ENCODE results near the gene SYNJ1.
"Not testable (repeated sequence)": the region's sequence is repeated elsewhere in the genome, so short reads cannot be mapped to it uniquely, and the experiment has no call there.

Gene SYNJ1

DNA sequence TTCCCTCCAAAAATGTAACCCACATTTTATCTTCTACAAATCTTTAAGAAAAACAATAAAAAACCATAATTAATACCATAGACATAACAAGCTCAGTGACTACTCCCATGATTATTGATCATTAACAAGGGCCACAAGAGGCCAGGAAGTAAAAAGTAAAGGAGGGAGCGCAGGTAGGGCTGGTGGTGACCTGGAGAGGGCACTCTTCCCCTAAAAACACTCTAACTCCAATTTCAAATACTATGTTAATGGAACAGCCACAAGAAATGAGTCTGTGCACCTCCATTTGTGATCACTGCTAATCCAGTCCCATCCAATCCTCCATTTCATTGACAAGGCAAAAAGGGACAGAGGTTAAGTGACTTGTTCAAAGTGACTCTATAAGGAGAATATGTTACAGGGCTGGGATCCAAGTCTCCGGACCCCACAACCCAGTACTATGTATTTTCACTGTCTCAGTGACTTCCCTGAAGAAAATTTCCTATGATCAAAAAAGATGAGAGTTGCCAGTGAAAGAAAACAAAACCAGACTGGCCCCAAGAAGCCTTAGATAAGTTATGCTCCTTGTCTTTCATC, 74.4 kb downstream of the SYNJ1 start:
- no peak overlapping the region for H3K4me3 ChIP-seq (ENCODE audit: low read depth, low read length)
- in situ Hi-C loops (cut with HindIII; ENCODE audit: low sequenced_read_pairs) = no loop called here
- DNase-seq (ENCODE audit: low read depth, low spot score) = peak; percentile 8

DNA sequence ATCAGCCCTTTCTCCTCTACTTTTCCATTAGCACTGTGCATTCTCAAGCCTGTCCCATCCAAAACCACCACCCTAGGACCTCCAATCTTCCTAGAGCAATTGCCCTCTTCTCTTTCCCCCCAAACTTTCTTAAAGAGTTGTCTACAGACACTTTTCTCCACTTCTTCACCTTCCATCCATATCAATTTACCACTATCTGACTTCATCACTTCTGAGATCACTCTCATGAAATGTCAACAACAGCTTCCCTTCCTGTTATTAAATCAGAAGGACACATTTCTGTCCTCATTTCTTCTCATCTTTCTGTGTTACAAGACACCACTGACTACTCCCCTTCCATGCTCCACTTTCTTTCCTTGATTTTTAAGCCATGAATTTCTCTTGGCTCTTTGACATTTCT, 79.6 kb downstream of the SYNJ1 start:
- in situ Hi-C loops (cut with HindIII; ENCODE audit: low sequenced_read_pairs) = no loop called here
- TF ChIP-seq, protein P1, sequence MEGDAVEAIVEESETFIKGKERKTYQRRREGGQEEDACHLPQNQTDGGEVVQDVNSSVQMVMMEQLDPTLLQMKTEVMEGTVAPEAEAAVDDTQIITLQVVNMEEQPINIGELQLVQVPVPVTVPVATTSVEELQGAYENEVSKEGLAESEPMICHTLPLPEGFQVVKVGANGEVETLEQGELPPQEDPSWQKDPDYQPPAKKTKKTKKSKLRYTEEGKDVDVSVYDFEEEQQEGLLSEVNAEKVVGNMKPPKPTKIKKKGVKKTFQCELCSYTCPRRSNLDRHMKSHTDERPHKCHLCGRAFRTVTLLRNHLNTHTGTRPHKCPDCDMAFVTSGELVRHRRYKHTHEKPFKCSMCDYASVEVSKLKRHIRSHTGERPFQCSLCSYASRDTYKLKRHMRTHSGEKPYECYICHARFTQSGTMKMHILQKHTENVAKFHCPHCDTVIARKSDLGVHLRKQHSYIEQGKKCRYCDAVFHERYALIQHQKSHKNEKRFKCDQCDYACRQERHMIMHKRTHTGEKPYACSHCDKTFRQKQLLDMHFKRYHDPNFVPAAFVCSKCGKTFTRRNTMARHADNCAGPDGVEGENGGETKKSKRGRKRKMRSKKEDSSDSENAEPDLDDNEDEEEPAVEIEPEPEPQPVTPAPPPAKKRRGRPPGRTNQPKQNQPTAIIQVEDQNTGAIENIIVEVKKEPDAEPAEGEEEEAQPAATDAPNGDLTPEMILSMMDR (IDR thresholded peaks at IDR 0.05; ENCODE audit: low read depth, low read length) = no peak
- H3K4me3 ChIP-seq (ENCODE audit: low read depth, low read length) = no peak overlapping the region
- no peak for DNase-seq (ENCODE audit: low read depth, low spot score)

More for the DNA sequence above, 74.4 kb downstream of the SYNJ1 start:
- TF ChIP-seq, protein P1 (IDR thresholded peaks at IDR 0.05; ENCODE audit: low read depth, low read length) = peak; percentile 61

DNA sequence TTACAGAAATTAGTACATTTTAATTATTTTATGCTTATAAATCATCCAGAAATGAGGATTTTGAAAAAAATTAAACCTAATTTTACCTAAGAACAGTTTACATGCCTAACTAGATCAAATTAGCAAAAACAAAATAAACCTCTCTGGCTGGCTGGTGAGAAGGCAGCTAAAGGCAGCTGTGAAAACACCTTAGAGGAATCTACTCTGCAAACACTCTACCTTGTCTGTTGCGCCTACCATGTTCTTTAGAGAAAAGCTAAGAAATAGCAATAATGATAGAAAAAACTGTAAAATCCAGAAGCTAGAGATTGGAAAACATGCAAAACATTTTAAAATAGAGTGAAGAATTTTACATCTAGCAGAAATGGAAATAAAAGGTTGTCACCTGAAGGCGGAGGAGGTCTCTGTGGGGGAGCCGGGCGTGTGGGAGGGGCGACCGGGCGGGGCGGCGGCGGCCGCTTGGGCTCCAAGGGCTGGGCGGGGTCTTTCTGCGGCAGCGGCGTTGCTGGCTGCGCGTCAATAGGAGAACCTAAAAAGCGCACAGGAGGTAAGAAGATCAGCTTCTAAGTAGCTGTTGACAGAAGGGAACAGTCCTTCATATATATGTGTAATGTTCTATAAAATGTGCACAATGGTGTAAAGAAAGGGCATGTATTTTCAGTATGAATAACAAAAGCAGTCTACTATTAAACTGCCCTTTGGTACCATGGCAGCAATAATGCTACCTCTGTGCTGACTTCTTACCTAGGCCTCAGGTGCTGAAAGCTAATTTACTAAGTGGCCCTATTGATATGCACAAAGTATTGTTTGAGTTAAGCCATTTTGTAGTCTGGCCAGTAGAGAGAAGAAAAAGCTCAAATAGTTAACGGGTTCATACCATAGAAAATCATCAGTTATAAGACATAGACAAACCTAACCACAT, 82.3 kb downstream of the SYNJ1 start:
- DNase-seq (ENCODE audit: low read depth, low spot score) = no peak
- in situ Hi-C loops (cut with HindIII; ENCODE audit: low sequenced_read_pairs) = no loop called here
- H3K4me3 ChIP-seq (ENCODE audit: low read depth, low read length) = no peak overlapping the region
- TF ChIP-seq, protein P1 (IDR thresholded peaks at IDR 0.05; ENCODE audit: low read depth, low read length) = no peak

DNA sequence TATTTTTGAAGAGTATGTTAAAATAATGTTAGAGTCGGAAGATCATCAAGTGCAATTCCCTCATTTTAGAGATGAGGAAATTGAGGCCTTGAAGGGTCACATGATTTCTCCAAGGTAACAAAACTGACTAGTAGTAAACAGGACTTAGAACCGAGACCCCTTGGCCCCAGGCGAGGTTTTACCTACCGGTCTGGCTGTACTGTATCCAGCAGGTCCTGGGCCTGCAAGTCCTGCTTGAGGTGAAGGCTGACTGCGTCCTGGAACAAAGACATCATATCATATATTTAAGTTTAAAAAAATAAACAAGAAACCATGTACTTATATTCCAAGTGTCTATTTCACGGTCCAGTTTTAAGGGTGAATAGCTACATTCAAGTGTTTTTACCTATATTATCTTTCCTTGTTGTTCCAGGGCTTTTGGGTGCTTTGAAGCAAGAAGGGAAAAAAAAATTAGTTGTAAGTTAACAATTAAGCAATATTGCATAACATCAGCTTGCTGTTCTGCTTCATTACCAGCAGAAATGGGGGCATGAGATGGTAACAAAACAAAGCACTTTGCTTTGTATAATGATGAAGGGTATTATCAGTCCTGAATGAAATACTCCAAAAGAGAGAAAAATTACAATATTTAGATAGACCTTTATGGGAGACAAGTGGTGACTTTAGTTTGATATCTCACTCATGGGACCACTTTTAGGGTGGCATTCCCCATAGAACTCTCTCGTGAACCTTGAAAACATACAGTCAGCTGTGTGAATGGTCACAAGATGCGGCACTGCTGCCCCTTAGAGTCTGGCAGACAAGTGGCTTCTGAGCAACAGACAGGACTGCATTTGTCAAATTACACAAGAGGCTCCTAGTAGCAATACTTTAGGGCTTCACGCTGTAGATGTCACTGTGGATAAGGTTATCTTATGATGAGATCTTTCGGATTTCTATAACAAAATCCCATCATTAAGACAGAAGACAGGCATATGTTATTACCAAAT, 85.8 kb downstream of the SYNJ1 start:
- no peak for DNase-seq (ENCODE audit: low read depth, low spot score)
- TF ChIP-seq, protein P1 (IDR thresholded peaks at IDR 0.05; ENCODE audit: low read depth, low read length) = no peak
- in situ Hi-C loops (cut with HindIII; ENCODE audit: low sequenced_read_pairs) = no loop called here
- H3K4me3 ChIP-seq (ENCODE audit: low read depth, low read length) = no peak overlapping the region

DNA sequence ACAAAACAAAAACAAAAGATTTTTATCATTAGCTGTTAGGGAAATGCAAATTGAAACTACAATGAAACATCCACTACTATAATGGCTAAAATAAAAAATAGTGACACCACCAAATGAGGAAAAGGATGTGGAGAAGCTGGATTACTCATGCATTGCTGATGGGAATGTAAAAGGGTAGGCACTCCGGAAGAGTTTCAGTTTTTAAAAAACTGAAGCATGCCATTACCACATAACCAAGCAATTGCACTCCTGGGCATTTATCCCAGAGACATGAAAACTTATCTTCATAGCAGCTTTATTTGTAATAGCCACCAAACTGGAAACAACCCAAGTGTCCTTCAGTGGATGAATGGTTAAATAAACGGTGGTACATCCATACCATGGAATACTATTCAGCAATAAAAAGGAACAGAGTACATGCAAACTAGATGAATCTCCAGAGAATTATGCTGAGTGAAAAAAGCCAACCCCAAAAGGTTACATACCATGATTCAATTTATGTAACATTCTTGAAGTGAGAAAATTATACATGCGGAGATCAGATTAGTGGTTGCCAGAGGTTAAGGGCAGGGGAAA, 101.1 kb downstream of the SYNJ1 start:
- in situ Hi-C loops (cut with HindIII; ENCODE audit: low sequenced_read_pairs) = no loop called here
- no peak overlapping the region for H3K4me3 ChIP-seq (ENCODE audit: low read depth, low read length)
- TF ChIP-seq, protein P1 (IDR thresholded peaks at IDR 0.05; ENCODE audit: low read depth, low read length) = no peak
- peak; percentile 17 for DNase-seq (ENCODE audit: low read depth, low spot score)

DNA sequence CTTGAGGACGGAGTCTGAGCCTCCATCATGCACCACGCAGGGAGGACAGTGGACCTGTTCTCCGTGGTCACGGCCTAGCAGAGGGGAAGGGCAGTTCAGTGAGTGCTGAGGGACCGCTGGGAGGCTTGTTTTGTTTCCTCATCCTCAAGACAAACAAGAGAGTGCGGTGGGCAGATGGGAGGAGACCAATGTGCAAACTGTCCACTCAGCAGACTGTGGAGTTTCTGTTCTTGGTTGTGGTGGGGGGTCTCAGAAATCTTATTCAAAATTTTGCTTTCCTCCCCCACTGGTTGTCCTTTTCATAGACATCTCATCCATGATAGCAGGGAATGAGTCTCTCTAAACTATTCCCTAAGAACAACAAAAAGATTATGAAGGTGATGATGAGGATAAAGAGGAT, 109.6 kb downstream of the SYNJ1 start:
- in situ Hi-C loops (cut with HindIII; ENCODE audit: low sequenced_read_pairs); H3K4me3 ChIP-seq (ENCODE audit: low read depth, low read length); DNase-seq (ENCODE audit: low read depth, low spot score): not testable (repeated sequence)

Data from astrocyte of the spinal cord (primary cell).